NCI-H460 (cell line): Measurements from ENCODE around the gene WWOX. TPM values are rescaled to one million over a fixed set of nuclear protein-coding genes. Genes with fewer than 3 reads are reported as not detected.

Experiments used
- DNase-seq: peaks from one replicate; pipeline ENCODE4 v3.0.0-alpha.2; 2016; ENCODE audit warnings: low read depth; ENCODE audit errors: extremely low read depth
- total RNA-seq: library from RNA; depleted of rRNA; stranded (reverse); fragments of >200 nt; shearing (Covaris generic); gene quantifications from 2 replicates; pipeline ENCODE4 v1.2.3, GENCODE V29; 2014

The WWOX gene
- total RNA-seq, 1 experiment from 2014 or later = 11.1 TPM

- DNase-seq = no peak
These were observed 439.5 kb downstream of the WWOX start for GRCh38 chr16:78538919-78539318.

- DNase-seq = no peak
These were observed 443.0 kb downstream of the WWOX start for GRCh38 chr16:78542419-78542818.

- no peak for DNase-seq
These were observed 443.6 kb downstream of the WWOX start for GRCh38 chr16:78543023-78543422.

- DNase-seq = no peak
These were observed 449.9 kb downstream of the WWOX start for GRCh38 chr16:78549366-78549765.

GRCh38 chr16:78551487-78552085 is 452.1 kb downstream of the WWOX start:
- no peak for DNase-seq

GRCh38 chr16:78552106-78552675 is 452.7 kb downstream of the WWOX start:
- DNase-seq = no peak

- no peak for DNase-seq
These were observed 453.3 kb downstream of the WWOX start for GRCh38 chr16:78552716-78553115.

- no peak for DNase-seq
These were observed 454.0 kb downstream of the WWOX start for GRCh38 chr16:78553268-78554039.

GRCh38 chr16:78556421-78556820 is 457.0 kb downstream of the WWOX start:
- no peak for DNase-seq

- DNase-seq = no peak
These were observed 461.5 kb downstream of the WWOX start for GRCh38 chr16:78560997-78561396.

- no peak for DNase-seq
These were observed 462.7 kb downstream of the WWOX start for GRCh38 chr16:78562111-78562510.

GRCh38 chr16:78562650-78563049 is 463.2 kb downstream of the WWOX start:
- DNase-seq = no peak

GRCh38 chr16:78563905-78564304 is 464.5 kb downstream of the WWOX start:
- no peak for DNase-seq

GRCh38 chr16:78566397-78567073 is 467.1 kb downstream of the WWOX start:
- no peak for DNase-seq

- DNase-seq = no peak
These were observed 471.1 kb downstream of the WWOX start for GRCh38 chr16:78570399-78571141.

GRCh38 chr16:78571434-78571833 is 472.0 kb downstream of the WWOX start:
- no peak for DNase-seq

GRCh38 chr16:78571898-78572358 is 472.5 kb downstream of the WWOX start:
- no peak for DNase-seq

GRCh38 chr16:78574571-78574970 is 475.1 kb downstream of the WWOX start:
- DNase-seq = no peak

GRCh38 chr16:78576941-78577340 is 477.5 kb downstream of the WWOX start:
- no peak for DNase-seq

- DNase-seq = no peak
These were observed 478.2 kb downstream of the WWOX start for GRCh38 chr16:78577630-78578029.

GRCh38 chr16:78579020-78579419 is 479.6 kb downstream of the WWOX start:
- DNase-seq = no peak
